Vagina (tissue), 2 donors: ENCODE results near the gene MYH14.

ENCODE experiments used
- POLR2A ChIP-seq, 2 donors: fragments of 450-650 bp; IDR thresholded peaks; one replicate each; pipeline ENCODE4 v1.6.1; 2017; ENCODE audit warnings: antibody characterized with exemption in 2 of 2, mild to moderate bottlenecking in 2 of 2, moderate library complexity in 2 of 2
- TF ChIP-seq, protein P1 (sequence below), 3 experiments: fragments of 450-650 bp in 2 of 3; fragments of 200-600 bp in 1 of 3; sonication (generic) in 1 of 3; IDR thresholded peaks; one replicate each; pipeline ENCODE4 v1.5.1; 2017 to 2019; ENCODE audit warnings: antibody characterized with exemption in 3 of 3, mild to moderate bottlenecking in 2 of 3, moderate library complexity in 2 of 3

- TF ChIP-seq, protein P1, sequence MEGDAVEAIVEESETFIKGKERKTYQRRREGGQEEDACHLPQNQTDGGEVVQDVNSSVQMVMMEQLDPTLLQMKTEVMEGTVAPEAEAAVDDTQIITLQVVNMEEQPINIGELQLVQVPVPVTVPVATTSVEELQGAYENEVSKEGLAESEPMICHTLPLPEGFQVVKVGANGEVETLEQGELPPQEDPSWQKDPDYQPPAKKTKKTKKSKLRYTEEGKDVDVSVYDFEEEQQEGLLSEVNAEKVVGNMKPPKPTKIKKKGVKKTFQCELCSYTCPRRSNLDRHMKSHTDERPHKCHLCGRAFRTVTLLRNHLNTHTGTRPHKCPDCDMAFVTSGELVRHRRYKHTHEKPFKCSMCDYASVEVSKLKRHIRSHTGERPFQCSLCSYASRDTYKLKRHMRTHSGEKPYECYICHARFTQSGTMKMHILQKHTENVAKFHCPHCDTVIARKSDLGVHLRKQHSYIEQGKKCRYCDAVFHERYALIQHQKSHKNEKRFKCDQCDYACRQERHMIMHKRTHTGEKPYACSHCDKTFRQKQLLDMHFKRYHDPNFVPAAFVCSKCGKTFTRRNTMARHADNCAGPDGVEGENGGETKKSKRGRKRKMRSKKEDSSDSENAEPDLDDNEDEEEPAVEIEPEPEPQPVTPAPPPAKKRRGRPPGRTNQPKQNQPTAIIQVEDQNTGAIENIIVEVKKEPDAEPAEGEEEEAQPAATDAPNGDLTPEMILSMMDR (IDR thresholded peaks at IDR 0.05), result no peak
- TF ChIP-seq POLR2A (IDR thresholded peaks at IDR 0.05), result no peak
Measured at GRCh38 chr19:50358483-50359327, 155.3 kb downstream of the MYH14 start.
